Astrocyte (in vitro differentiated cells and primary cell): Measurements from ENCODE around the gene CNGB1. TPM values are rescaled to one million over a fixed set of nuclear protein-coding genes. Genes with fewer than 3 reads are reported as not detected.

Source experiments
- DNase-seq: peaks from one replicate; pipeline ENCODE4 v3.0.0-alpha.2; 2010; ENCODE audit warnings: low read depth
- FAIRE-seq: peaks from 2 replicates; lab custom pipeline; 2011; peaks lifted over from hg19 to GRCh38; lab: Jason Lieb, UNC
- H2AFZ ChIP-seq: 2 replicates; pipeline ENCODE4 v1.6.0; 2012; ENCODE audit warnings: low read depth, low read length, inconsistent platforms
- H3K27ac ChIP-seq: 2 replicates; pipeline ENCODE4 v1.5.1; 2011; ENCODE audit warnings: low read depth, low read length, inconsistent platforms
- H3K27me3 ChIP-seq: 2 replicates; pipeline ENCODE4 v1.6.0; 2011; ENCODE audit warnings: low read length, inconsistent platforms; ENCODE audit not compliant: insufficient read depth
- H3K36me3 ChIP-seq: 2 replicates; pipeline ENCODE4 v1.5.1; 2011; ENCODE audit warnings: low read length, inconsistent platforms; ENCODE audit not compliant: insufficient read depth
- H3K4me1 ChIP-seq: 2 replicates; pipeline ENCODE4 v1.5.1; 2011; ENCODE audit warnings: low read length, inconsistent platforms; ENCODE audit not compliant: insufficient read depth
- H3K4me2 ChIP-seq: 2 replicates; pipeline ENCODE4 v1.6.0; 2012; ENCODE audit warnings: low read length, inconsistent platforms
- H3K4me3 ChIP-seq: 2 replicates; pipeline ENCODE4 v1.5.1; 2011; ENCODE audit warnings: low read depth, mild to moderate bottlenecking, low read length, inconsistent platforms; ENCODE audit not compliant: insufficient read depth
- H3K79me2 ChIP-seq: 2 replicates; pipeline ENCODE4 v1.6.0; 2012; ENCODE audit warnings: mild to moderate bottlenecking, low read length, inconsistent platforms; ENCODE audit not compliant: insufficient read depth
- H3K9ac ChIP-seq: 2 replicates; pipeline ENCODE4 v1.6.0; 2012; ENCODE audit warnings: mild to moderate bottlenecking, low read length, inconsistent platforms
- H3K9me3 ChIP-seq: 2 replicates; pipeline ENCODE4 v1.5.1; 2012; ENCODE audit warnings: low read depth, mild to moderate bottlenecking, low read length, inconsistent platforms; ENCODE audit not compliant: insufficient read depth
- H4K20me1 ChIP-seq: 2 replicates; pipeline ENCODE4 v1.6.0; 2012; ENCODE audit warnings: low read length, inconsistent platforms; ENCODE audit not compliant: insufficient read depth
- H3K27ac Mint-ChIP-seq: one replicate; pipeline ENCODE4 v1.8.0; 2021; ENCODE audit warnings: mild to moderate bottlenecking, mixed read lengths; ENCODE audit not compliant: unreplicated experiment
- H3K27me3 Mint-ChIP-seq: one replicate; pipeline ENCODE4 v1.8.0; 2021; ENCODE audit warnings: low read depth, mixed read lengths; ENCODE audit not compliant: unreplicated experiment
- H3K36me3 Mint-ChIP-seq: one replicate; pipeline ENCODE4 v1.8.0; 2021; ENCODE audit warnings: low read depth, mixed read lengths; ENCODE audit not compliant: unreplicated experiment
- H3K4me1 Mint-ChIP-seq: one replicate; pipeline ENCODE4 v1.8.0; 2021; ENCODE audit warnings: low read depth, mixed read lengths; ENCODE audit not compliant: unreplicated experiment
- H3K4me3 Mint-ChIP-seq: one replicate; pipeline ENCODE4 v1.8.0; 2021; ENCODE audit warnings: mild to moderate bottlenecking, moderate library complexity, mixed read lengths; ENCODE audit not compliant: unreplicated experiment
- H3K9me3 Mint-ChIP-seq: one replicate; pipeline ENCODE4 v1.8.0; 2021; ENCODE audit warnings: mild to moderate bottlenecking, mixed read lengths; ENCODE audit not compliant: unreplicated experiment
- EZH2 ChIP-seq: IDR thresholded peaks from 2 replicates; pipeline ENCODE4 v1.6.1; 2012; ENCODE audit warnings: mild to moderate bottlenecking, low read length, inconsistent platforms; ENCODE audit not compliant: insufficient read depth
- total RNA-seq: library from RNA; stranded (reverse); gene quantifications from 2 replicates; pipeline ENCODE4 v1.2.1, GENCODE V29; 2021
- TF ChIP-seq, protein P1 (sequence below): IDR thresholded peaks from 2 replicates; pipeline ENCODE4 v1.5.1; 2011; ENCODE audit warnings: low read depth, mild to moderate bottlenecking, inconsistent platforms, low read length, moderate library complexity; ENCODE audit not compliant: insufficient read depth

CNGB1 gene
- total RNA-seq, 1 donor from 2014 or later: not detected

GRCh38 chr16:57912529-57913260 lies 58.2 kb downstream of the CNGB1 start:
- H3K9ac ChIP-seq: no peak overlapping the region
- no peak for FAIRE-seq

GRCh38 chr16:57911743-57912142 lies 59.2 kb downstream of the CNGB1 start:
- Mint-ChIP-seq H3K27ac (no peak overlapping the region), H3K27me3 (peaks cover 29% of the 10 kb centered on the region), H3K4me1 (no peaks in the 10 kb centered on the region), H3K4me3 (no peak overlapping the region), H3K9me3 (peaks cover 2% of the 10 kb centered on the region), H3K36me3 (no peaks in the 10 kb centered on the region)
- Histone ChIP-seq H3K4me3 (no peak overlapping the region), H3K27ac (no peak overlapping the region), H3K9ac (no peak overlapping the region), H3K27me3 (peaks cover 15% of the 10 kb centered on the region), H3K4me1 (peaks cover 1% of the 10 kb centered on the region), H3K9me3 (no peaks in the 10 kb centered on the region), H2AFZ (no peak overlapping the region), H3K79me2 (no peaks in the 10 kb centered on the region), H3K36me3 (no peaks in the 10 kb centered on the region), H3K4me2 (no peak overlapping the region), H4K20me1 (no peaks in the 10 kb centered on the region)
- no peak for TF ChIP-seq EZH2
- TF ChIP-seq, protein P1, sequence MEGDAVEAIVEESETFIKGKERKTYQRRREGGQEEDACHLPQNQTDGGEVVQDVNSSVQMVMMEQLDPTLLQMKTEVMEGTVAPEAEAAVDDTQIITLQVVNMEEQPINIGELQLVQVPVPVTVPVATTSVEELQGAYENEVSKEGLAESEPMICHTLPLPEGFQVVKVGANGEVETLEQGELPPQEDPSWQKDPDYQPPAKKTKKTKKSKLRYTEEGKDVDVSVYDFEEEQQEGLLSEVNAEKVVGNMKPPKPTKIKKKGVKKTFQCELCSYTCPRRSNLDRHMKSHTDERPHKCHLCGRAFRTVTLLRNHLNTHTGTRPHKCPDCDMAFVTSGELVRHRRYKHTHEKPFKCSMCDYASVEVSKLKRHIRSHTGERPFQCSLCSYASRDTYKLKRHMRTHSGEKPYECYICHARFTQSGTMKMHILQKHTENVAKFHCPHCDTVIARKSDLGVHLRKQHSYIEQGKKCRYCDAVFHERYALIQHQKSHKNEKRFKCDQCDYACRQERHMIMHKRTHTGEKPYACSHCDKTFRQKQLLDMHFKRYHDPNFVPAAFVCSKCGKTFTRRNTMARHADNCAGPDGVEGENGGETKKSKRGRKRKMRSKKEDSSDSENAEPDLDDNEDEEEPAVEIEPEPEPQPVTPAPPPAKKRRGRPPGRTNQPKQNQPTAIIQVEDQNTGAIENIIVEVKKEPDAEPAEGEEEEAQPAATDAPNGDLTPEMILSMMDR: no peak
- DNase-seq: no peak
- FAIRE-seq: no peak

More at GRCh38 chr16:57912529-57913260, 58.2 kb downstream of the CNGB1 start:
- Mint-ChIP-seq H3K4me3 (no peak overlapping the region), H3K27me3 (peaks cover 29% of the 10 kb centered on the region), H3K9me3 (peaks cover 2% of the 10 kb centered on the region), H3K27ac (no peak overlapping the region), H3K4me1 (no peaks in the 10 kb centered on the region), H3K36me3 (no peaks in the 10 kb centered on the region)
- TF ChIP-seq, protein P1: no peak
- Histone ChIP-seq H2AFZ (no peak overlapping the region), H3K27me3 (peaks cover 11% of the 10 kb centered on the region), H3K4me1 (no peaks in the 10 kb centered on the region), H3K36me3 (no peaks in the 10 kb centered on the region), H3K79me2 (no peaks in the 10 kb centered on the region), H4K20me1 (no peaks in the 10 kb centered on the region), H3K4me2 (no peak overlapping the region), H3K4me3 (no peak overlapping the region), H3K27ac (no peak overlapping the region), H3K9me3 (no peaks in the 10 kb centered on the region)
- no peak for DNase-seq

DNA sequence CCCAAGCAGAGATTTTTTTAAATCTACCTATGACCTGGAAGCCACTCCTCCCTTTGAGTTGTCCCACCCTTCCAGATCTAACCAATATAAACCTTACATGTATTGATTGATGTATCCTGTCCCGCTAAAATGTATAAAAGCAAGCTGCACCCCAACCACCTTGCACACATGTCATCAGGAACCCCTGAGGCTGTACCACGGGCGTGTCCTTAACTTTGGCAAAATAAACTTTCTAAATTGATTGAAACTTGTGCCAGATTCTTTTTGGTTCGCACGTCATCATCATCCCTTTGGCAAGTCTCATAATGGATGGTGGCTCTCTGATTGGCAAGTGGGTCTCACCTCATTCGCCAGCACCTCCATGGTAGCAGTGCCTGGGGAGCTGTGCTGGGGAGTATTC lies 60.2 kb downstream of the CNGB1 start:
- Mint-ChIP-seq H3K4me3 (no peak overlapping the region), H3K36me3 (no peaks in the 10 kb centered on the region), H3K27ac (no peak overlapping the region), H3K4me1 (no peaks in the 10 kb centered on the region), H3K27me3 (peaks cover 31% of the 10 kb centered on the region), H3K9me3 (peaks cover 2% of the 10 kb centered on the region)
- DNase-seq (no peak), FAIRE-seq (no peak)
- Histone ChIP-seq H3K4me3 (no peak overlapping the region), H3K36me3 (no peaks in the 10 kb centered on the region), H3K79me2 (no peaks in the 10 kb centered on the region), H2AFZ (no peak overlapping the region), H3K4me1 (peaks cover 3% of the 10 kb centered on the region), H3K9ac (no peak overlapping the region), H3K9me3 (no peaks in the 10 kb centered on the region), H3K27ac (no peak overlapping the region), H3K27me3 (peaks cover 20% of the 10 kb centered on the region), H3K4me2 (no peak overlapping the region), H4K20me1 (no peaks in the 10 kb centered on the region)
- TF ChIP-seq, protein P1: no peak
- TF ChIP-seq EZH2: no peak
